Adipocyte (in vitro differentiated cells): ENCODE measurements around the gene RBM47.
"Not testable (repeated sequence)": the region's sequence is repeated elsewhere in the genome, so short reads cannot be mapped to it uniquely, and the experiment has no call there.

ENCODE experiments used
- DNase-seq: peaks from one replicate; pipeline ENCODE4 v3.0.0-alpha.2; 2015; ENCODE audit warnings: low read depth
- H3K27me3 ChIP-seq: replicated peaks from 2 replicates; pipeline ENCODE4 v1.7.0; 2013; ENCODE audit warnings: mild to moderate bottlenecking, low read length, moderate library complexity; ENCODE audit not compliant: control insufficient read depth, insufficient read depth
- H3K36me3 ChIP-seq: 2 replicates; pipeline ENCODE4 v1.7.0; 2013; ENCODE audit warnings: low read length, mild to moderate bottlenecking, moderate library complexity; ENCODE audit not compliant: control insufficient read depth, insufficient read depth, severe bottlenecking
- H3K4me1 ChIP-seq: 2 replicates; pipeline ENCODE4 v1.7.0; 2013; ENCODE audit warnings: mild to moderate bottlenecking, low read length, moderate library complexity; ENCODE audit not compliant: control insufficient read depth, insufficient read depth
- H3K4me3 ChIP-seq: 2 replicates; pipeline ENCODE4 v1.7.0; 2013; ENCODE audit warnings: mild to moderate bottlenecking, low read length, moderate library complexity
- H3K9ac ChIP-seq: 2 replicates; pipeline ENCODE4 v1.7.0; 2013; ENCODE audit warnings: mild to moderate bottlenecking, low read length, moderate library complexity
- H3K9me3 ChIP-seq: 2 replicates; pipeline ENCODE4 v1.7.0; 2013; ENCODE audit warnings: mild to moderate bottlenecking, low read length, moderate library complexity; ENCODE audit not compliant: control insufficient read depth

RBM47 gene

GRCh38 chr4:40559585-40560465 lies 69.8 kb downstream of the RBM47 start:
- DNase-seq, result no peak
- Histone ChIP-seq H3K4me3 (no peak overlapping the region), H3K4me1 (peaks cover 22% of the 10 kb centered on the region)

GRCh38 chr4:40557736-40558135 lies 71.9 kb downstream of the RBM47 start:
- H3K9me3 ChIP-seq, result no peaks in the 10 kb centered on the region
- H3K9ac ChIP-seq, result no peak overlapping the region
- H3K4me1 ChIP-seq, result peaks cover 22% of the 10 kb centered on the region
- H3K4me3 ChIP-seq, result no peak overlapping the region
- no peaks in the 10 kb centered on the region for H3K27me3 ChIP-seq
- H3K36me3 ChIP-seq, result no peaks in the 10 kb centered on the region
- DNase-seq, result no peak

More at GRCh38 chr4:40559585-40560465, 69.8 kb downstream of the RBM47 start:
- no peaks in the 10 kb centered on the region for H3K36me3 ChIP-seq
- no peaks in the 10 kb centered on the region for H3K9me3 ChIP-seq
- H3K9ac ChIP-seq, result no peak overlapping the region
- H3K27me3 ChIP-seq, result no peaks in the 10 kb centered on the region

DNA sequence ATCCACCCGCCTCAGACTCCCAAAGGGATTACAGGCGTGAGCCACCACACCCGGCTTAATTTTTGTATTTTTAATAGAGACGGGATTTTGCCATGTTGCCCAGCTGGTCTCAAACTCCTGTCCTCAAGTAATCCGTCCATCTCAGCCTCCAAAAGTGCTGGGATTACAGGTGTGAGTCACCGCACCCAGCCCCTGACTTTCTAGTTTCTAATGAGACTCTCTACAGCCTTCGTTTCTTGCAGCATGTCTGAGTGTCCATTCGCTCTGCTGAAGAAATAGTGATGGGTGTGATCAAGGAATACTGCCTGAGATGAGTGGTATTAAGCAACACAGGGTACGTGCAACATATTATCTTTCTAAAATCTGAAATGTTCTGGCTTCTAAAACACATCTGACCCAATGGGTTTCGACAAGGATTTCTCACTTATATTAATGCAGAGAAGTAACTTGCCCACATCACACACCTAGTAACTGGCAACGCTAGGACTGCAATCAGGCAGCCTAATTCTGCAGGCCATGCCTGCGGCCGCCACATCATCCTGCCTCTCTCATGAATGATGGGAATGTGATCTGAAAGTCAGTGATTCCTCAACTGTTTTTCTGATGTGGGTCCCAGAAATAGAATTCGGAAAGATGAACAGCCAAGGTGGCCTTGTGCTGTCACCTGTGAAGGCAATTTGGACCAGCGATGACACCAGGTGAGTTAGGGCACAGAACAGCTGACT lies 74.3 kb downstream of the RBM47 start:
- Histone ChIP-seq H3K9me3 (no peaks in the 10 kb centered on the region), H3K36me3 (no peaks in the 10 kb centered on the region)
- no peak for DNase-seq

GRCh38 chr4:40554641-40555040 lies 75.0 kb downstream of the RBM47 start:
- peaks cover 27% of the 10 kb centered on the region for H3K4me1 ChIP-seq
- not testable (repeated sequence) for H3K9me3 ChIP-seq, DNase-seq, H3K36me3 ChIP-seq, H3K27me3 ChIP-seq, H3K9ac ChIP-seq, H3K4me3 ChIP-seq

More for the DNA sequence above, 74.3 kb downstream of the RBM47 start:
- peaks cover 32% of the 10 kb centered on the region for H3K4me1 ChIP-seq
- no peak overlapping the region for H3K9ac ChIP-seq
- no peak overlapping the region for H3K4me3 ChIP-seq
- H3K27me3 ChIP-seq, result no peaks in the 10 kb centered on the region

DNA sequence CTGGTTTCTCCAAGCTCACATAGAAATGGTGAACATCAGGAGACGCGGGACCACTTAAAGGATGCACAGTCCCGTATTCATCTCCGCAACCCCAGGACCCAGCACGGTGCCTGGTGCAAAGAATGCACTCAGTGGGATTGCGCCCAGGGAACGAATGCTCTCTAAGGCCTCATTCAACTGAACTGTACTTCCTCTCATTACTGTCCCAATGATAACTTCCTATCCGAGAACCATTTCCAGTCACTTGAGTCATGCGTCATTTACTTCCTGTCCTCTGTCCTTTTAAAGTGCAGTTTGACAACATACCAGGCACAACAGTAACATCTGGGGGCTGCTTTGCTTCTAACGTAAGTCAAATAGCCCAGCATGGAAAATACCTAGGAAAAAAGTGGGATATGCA lies 75.7 kb downstream of the RBM47 start:
- Histone ChIP-seq H3K9ac (no peak overlapping the region), H3K36me3 (no peaks in the 10 kb centered on the region), H3K9me3 (no peaks in the 10 kb centered on the region), H3K27me3 (no peaks in the 10 kb centered on the region), H3K4me3 (no peak overlapping the region), H3K4me1 (peaks cover 21% of the 10 kb centered on the region)
- no peak for DNase-seq

GRCh38 chr4:40552536-40552935 lies 77.1 kb downstream of the RBM47 start:
- Histone ChIP-seq H3K27me3 (no peaks in the 10 kb centered on the region), H3K36me3 (no peaks in the 10 kb centered on the region), H3K9me3 (no peaks in the 10 kb centered on the region), H3K9ac (no peak overlapping the region), H3K4me1 (peaks cover 12% of the 10 kb centered on the region), H3K4me3 (no peak overlapping the region)
- no peak for DNase-seq

GRCh38 chr4:40551568-40552136 lies 78.0 kb downstream of the RBM47 start:
- not testable (repeated sequence) for H3K36me3 ChIP-seq, H3K9me3 ChIP-seq, H3K27me3 ChIP-seq
- Histone ChIP-seq H3K4me3 (peak overlapping the region; percentile 76), H3K9ac (peak overlapping the region; percentile 74), H3K4me1 (peaks cover 10% of the 10 kb centered on the region)
- peak; percentile 9 for DNase-seq

DNA sequence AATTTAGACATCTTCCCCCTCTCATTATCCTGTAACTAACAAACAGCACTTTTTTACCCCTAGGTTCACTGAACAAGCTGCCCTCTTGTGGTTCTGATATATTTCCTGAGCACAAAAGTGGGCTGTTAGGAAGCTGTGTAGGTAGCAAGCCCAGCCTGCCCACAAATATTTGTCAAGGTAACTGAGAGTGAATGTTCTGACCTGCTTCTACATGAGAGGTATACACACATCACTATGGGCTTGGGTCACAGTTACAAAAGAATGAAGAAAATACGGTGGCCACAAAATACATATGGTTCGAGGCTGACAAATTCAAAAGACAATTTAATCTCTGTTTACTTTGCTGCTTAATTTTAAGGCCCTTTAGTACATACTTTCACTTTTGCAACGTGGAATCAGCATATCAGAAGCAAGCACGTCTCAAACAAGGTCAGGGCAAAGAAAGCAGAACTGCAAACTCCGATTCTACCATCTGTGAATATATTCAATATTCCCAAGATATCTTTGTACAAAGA lies 78.7 kb downstream of the RBM47 start:
- Histone ChIP-seq H3K9ac (peak overlapping the region; percentile 74), H3K4me1 (peaks cover 10% of the 10 kb centered on the region), H3K27me3 (no peaks in the 10 kb centered on the region), H3K4me3 (peak overlapping the region; percentile 76), H3K9me3 (no peaks in the 10 kb centered on the region), H3K36me3 (no peaks in the 10 kb centered on the region)
- DNase-seq, result peak; percentile 61

- H3K27me3 ChIP-seq, result no peaks in the 10 kb centered on the region
- no peak overlapping the region for H3K9ac ChIP-seq
- DNase-seq, result no peak
- H3K36me3 ChIP-seq, result no peaks in the 10 kb centered on the region
- peaks cover 10% of the 10 kb centered on the region for H3K4me1 ChIP-seq
- H3K4me3 ChIP-seq, result no peak overlapping the region
- no peaks in the 10 kb centered on the region for H3K9me3 ChIP-seq
Observed at GRCh38 chr4:40550196-40550595, 79.5 kb downstream of the RBM47 start.

- Histone ChIP-seq H3K9me3 (no peaks in the 10 kb centered on the region), H3K4me1 (peaks cover 10% of the 10 kb centered on the region), H3K36me3 (no peaks in the 10 kb centered on the region), H3K9ac (no peak overlapping the region), H3K27me3 (no peaks in the 10 kb centered on the region), H3K4me3 (no peak overlapping the region)
- DNase-seq, result peak; percentile 42
Observed at GRCh38 chr4:40548256-40548655, 81.4 kb downstream of the RBM47 start.

GRCh38 chr4:40547789-40548132 lies 81.9 kb downstream of the RBM47 start:
- Histone ChIP-seq H3K9me3 (no peaks in the 10 kb centered on the region), H3K36me3 (no peaks in the 10 kb centered on the region), H3K27me3 (no peaks in the 10 kb centered on the region), H3K4me1 (peaks cover 10% of the 10 kb centered on the region), H3K9ac (no peak overlapping the region), H3K4me3 (no peak overlapping the region)
- DNase-seq, result no peak
